Astrocyte (in vitro differentiated cells and primary cell): ENCODE data around the gene SCAMP1. TPM values are rescaled to one million over a fixed set of nuclear protein-coding genes. Genes with fewer than 3 reads are reported as not detected.

Experiments used
- DNase-seq: peaks from one replicate; pipeline ENCODE4 v3.0.0-alpha.2; 2010; ENCODE audit warnings: low read depth
- FAIRE-seq: peaks from 2 replicates; lab custom pipeline; 2011; peaks lifted over from hg19 to GRCh38; lab: Jason Lieb, UNC
- H2AFZ ChIP-seq: 2 replicates; pipeline ENCODE4 v1.6.0; 2012; ENCODE audit warnings: low read depth, low read length, inconsistent platforms
- H3K27ac ChIP-seq: 2 replicates; pipeline ENCODE4 v1.5.1; 2011; ENCODE audit warnings: low read depth, low read length, inconsistent platforms
- H3K27me3 ChIP-seq: 2 replicates; pipeline ENCODE4 v1.6.0; 2011; ENCODE audit warnings: low read length, inconsistent platforms; ENCODE audit not compliant: insufficient read depth
- H3K36me3 ChIP-seq: 2 replicates; pipeline ENCODE4 v1.5.1; 2011; ENCODE audit warnings: low read length, inconsistent platforms; ENCODE audit not compliant: insufficient read depth
- H3K4me1 ChIP-seq: 2 replicates; pipeline ENCODE4 v1.5.1; 2011; ENCODE audit warnings: low read length, inconsistent platforms; ENCODE audit not compliant: insufficient read depth
- H3K4me2 ChIP-seq: 2 replicates; pipeline ENCODE4 v1.6.0; 2012; ENCODE audit warnings: low read length, inconsistent platforms
- H3K4me3 ChIP-seq: 2 replicates; pipeline ENCODE4 v1.5.1; 2011; ENCODE audit warnings: low read depth, mild to moderate bottlenecking, low read length, inconsistent platforms; ENCODE audit not compliant: insufficient read depth
- H3K79me2 ChIP-seq: 2 replicates; pipeline ENCODE4 v1.6.0; 2012; ENCODE audit warnings: mild to moderate bottlenecking, low read length, inconsistent platforms; ENCODE audit not compliant: insufficient read depth
- H3K9ac ChIP-seq: 2 replicates; pipeline ENCODE4 v1.6.0; 2012; ENCODE audit warnings: mild to moderate bottlenecking, low read length, inconsistent platforms
- H3K9me3 ChIP-seq: 2 replicates; pipeline ENCODE4 v1.5.1; 2012; ENCODE audit warnings: low read depth, mild to moderate bottlenecking, low read length, inconsistent platforms; ENCODE audit not compliant: insufficient read depth
- H4K20me1 ChIP-seq: 2 replicates; pipeline ENCODE4 v1.6.0; 2012; ENCODE audit warnings: low read length, inconsistent platforms; ENCODE audit not compliant: insufficient read depth
- H3K27ac Mint-ChIP-seq: one replicate; pipeline ENCODE4 v1.8.0; 2021; ENCODE audit warnings: mild to moderate bottlenecking, mixed read lengths; ENCODE audit not compliant: unreplicated experiment
- H3K27me3 Mint-ChIP-seq: one replicate; pipeline ENCODE4 v1.8.0; 2021; ENCODE audit warnings: low read depth, mixed read lengths; ENCODE audit not compliant: unreplicated experiment
- H3K36me3 Mint-ChIP-seq: one replicate; pipeline ENCODE4 v1.8.0; 2021; ENCODE audit warnings: low read depth, mixed read lengths; ENCODE audit not compliant: unreplicated experiment
- H3K4me1 Mint-ChIP-seq: one replicate; pipeline ENCODE4 v1.8.0; 2021; ENCODE audit warnings: low read depth, mixed read lengths; ENCODE audit not compliant: unreplicated experiment
- H3K4me3 Mint-ChIP-seq: one replicate; pipeline ENCODE4 v1.8.0; 2021; ENCODE audit warnings: mild to moderate bottlenecking, moderate library complexity, mixed read lengths; ENCODE audit not compliant: unreplicated experiment
- H3K9me3 Mint-ChIP-seq: one replicate; pipeline ENCODE4 v1.8.0; 2021; ENCODE audit warnings: mild to moderate bottlenecking, mixed read lengths; ENCODE audit not compliant: unreplicated experiment
- EZH2 ChIP-seq: IDR thresholded peaks from 2 replicates; pipeline ENCODE4 v1.6.1; 2012; ENCODE audit warnings: mild to moderate bottlenecking, low read length, inconsistent platforms; ENCODE audit not compliant: insufficient read depth
- total RNA-seq: library from RNA; stranded (reverse); gene quantifications from 2 replicates; pipeline ENCODE4 v1.2.1, GENCODE V29; 2021
- TF ChIP-seq, protein P1 (sequence below): IDR thresholded peaks from 2 replicates; pipeline ENCODE4 v1.5.1; 2011; ENCODE audit warnings: low read depth, mild to moderate bottlenecking, inconsistent platforms, low read length, moderate library complexity; ENCODE audit not compliant: insufficient read depth

Gene SCAMP1
- total RNA-seq, 1 donor from 2014 or later, result 52.6 TPM

DNA sequence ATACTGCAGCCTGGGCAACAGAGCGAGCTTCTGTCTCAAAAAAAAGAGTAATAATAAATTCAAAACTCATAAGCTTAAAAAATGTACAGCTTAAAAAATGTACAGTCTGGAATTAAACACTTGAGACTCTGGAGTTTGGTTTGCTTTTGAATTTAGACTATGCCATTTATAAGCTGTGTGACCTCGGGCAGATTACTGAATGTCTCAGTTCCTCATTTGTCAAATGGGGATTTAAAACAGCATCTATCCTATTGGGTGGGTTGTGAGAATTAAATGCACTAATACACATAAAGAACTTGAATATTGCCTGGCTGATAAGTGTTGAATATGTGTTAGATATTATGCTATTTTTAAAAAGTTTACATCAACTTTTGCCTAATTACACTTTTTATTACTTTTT is 98.4 kb downstream of the SCAMP1 start:
- TF ChIP-seq EZH2, result no peak
- TF ChIP-seq, protein P1, sequence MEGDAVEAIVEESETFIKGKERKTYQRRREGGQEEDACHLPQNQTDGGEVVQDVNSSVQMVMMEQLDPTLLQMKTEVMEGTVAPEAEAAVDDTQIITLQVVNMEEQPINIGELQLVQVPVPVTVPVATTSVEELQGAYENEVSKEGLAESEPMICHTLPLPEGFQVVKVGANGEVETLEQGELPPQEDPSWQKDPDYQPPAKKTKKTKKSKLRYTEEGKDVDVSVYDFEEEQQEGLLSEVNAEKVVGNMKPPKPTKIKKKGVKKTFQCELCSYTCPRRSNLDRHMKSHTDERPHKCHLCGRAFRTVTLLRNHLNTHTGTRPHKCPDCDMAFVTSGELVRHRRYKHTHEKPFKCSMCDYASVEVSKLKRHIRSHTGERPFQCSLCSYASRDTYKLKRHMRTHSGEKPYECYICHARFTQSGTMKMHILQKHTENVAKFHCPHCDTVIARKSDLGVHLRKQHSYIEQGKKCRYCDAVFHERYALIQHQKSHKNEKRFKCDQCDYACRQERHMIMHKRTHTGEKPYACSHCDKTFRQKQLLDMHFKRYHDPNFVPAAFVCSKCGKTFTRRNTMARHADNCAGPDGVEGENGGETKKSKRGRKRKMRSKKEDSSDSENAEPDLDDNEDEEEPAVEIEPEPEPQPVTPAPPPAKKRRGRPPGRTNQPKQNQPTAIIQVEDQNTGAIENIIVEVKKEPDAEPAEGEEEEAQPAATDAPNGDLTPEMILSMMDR, result no peak
- Histone ChIP-seq H3K79me2 (no peaks in the 10 kb centered on the region), H3K4me2 (no peak overlapping the region), H3K9me3 (no peaks in the 10 kb centered on the region), H3K27me3 (no peaks in the 10 kb centered on the region), H3K4me1 (no peaks in the 10 kb centered on the region), H2AFZ (no peak overlapping the region), H4K20me1 (no peaks in the 10 kb centered on the region), H3K4me3 (no peak overlapping the region), H3K9ac (no peak overlapping the region), H3K36me3 (peaks cover 2% of the 10 kb centered on the region), H3K27ac (no peak overlapping the region)
- no peak for DNase-seq
- Mint-ChIP-seq H3K9me3 (no peaks in the 10 kb centered on the region), H3K4me3 (no peak overlapping the region), H3K4me1 (no peaks in the 10 kb centered on the region), H3K27me3 (no peaks in the 10 kb centered on the region), H3K27ac (no peak overlapping the region), H3K36me3 (peaks cover 15% of the 10 kb centered on the region)
- no peak for FAIRE-seq

DNA sequence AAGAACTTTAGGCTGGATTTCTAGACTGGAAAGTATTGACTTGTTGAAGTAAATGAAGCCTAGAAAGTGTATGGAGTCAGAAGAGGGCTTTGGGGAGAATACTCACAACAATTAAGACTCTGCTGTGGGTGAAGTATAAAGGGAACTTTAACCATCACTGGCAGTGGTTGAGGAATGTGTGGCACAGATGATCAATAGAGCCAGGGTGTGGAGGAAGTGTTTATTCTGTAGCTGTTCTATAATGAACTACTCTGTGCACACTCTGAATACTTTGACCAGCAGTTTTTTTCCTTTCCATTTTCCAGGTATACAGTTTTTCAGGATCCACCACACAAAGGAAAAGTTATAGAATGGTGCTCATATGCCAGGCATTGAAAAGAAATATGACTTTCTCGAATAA is 106.7 kb downstream of the SCAMP1 start:
- Mint-ChIP-seq H3K9me3 (no peaks in the 10 kb centered on the region), H3K4me1 (no peaks in the 10 kb centered on the region), H3K27ac (no peak overlapping the region), H3K36me3 (peaks cover 9% of the 10 kb centered on the region), H3K27me3 (no peaks in the 10 kb centered on the region), H3K4me3 (no peak overlapping the region)
- Histone ChIP-seq H3K4me1 (no peaks in the 10 kb centered on the region), H3K4me3 (no peak overlapping the region), H3K79me2 (no peaks in the 10 kb centered on the region), H3K4me2 (no peak overlapping the region), H3K9ac (no peak overlapping the region), H3K9me3 (no peaks in the 10 kb centered on the region), H2AFZ (no peak overlapping the region), H3K36me3 (no peaks in the 10 kb centered on the region), H4K20me1 (no peaks in the 10 kb centered on the region), H3K27ac (no peak overlapping the region), H3K27me3 (no peaks in the 10 kb centered on the region)
- DNase-seq (no peak), FAIRE-seq (no peak)
- TF ChIP-seq EZH2, result no peak
- TF ChIP-seq, protein P1, result no peak

DNA sequence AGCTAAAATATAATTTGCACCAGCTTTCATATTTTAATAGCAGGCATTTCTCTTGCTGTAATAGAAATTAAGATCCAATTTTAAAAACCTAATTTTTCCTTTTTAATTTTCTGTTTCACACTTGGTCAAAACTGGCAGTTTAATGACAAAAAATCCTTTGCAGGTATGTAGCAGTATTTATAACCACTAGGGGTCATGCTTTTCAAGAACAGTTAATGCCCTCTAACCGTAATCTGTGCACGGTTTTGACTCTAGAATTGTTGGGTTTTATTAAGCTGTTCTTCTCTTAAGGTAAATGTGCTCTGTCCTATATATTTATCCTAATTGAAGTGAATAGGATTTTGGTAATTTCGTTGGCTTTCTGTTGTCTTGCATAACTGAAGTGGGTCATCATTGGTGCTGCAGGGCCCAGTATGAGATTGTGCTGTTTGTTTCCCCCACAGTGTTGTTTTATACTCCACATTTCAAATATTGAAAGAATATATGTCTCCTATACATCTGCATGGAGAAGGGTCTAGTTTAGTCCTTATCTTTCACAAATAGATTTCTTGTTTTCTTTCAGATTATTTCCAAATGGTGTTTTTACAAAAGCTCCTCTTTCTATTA is 107.4 kb downstream of the SCAMP1 start:
- H3K36me3 Mint-ChIP-seq, result peaks cover 9% of the 10 kb centered on the region
- Histone ChIP-seq H3K9me3 (no peaks in the 10 kb centered on the region), H3K4me2 (no peak overlapping the region), H3K27ac (no peak overlapping the region), H2AFZ (no peak overlapping the region), H3K36me3 (no peaks in the 10 kb centered on the region), H3K79me2 (no peaks in the 10 kb centered on the region), H3K4me3 (no peak overlapping the region), H3K4me1 (no peaks in the 10 kb centered on the region), H3K27me3 (no peaks in the 10 kb centered on the region), H3K9ac (no peak overlapping the region), H4K20me1 (no peaks in the 10 kb centered on the region)
- no peaks in the 10 kb centered on the region for H3K27me3 Mint-ChIP-seq
- TF ChIP-seq EZH2, result no peak
- TF ChIP-seq, protein P1, result peak; percentile 79
- H3K9me3 Mint-ChIP-seq, result no peaks in the 10 kb centered on the region
- no peaks in the 10 kb centered on the region for H3K4me1 Mint-ChIP-seq
- H3K27ac Mint-ChIP-seq, result no peak overlapping the region
- peak; percentile 13 for FAIRE-seq
- peak; percentile 39 for DNase-seq
- no peak overlapping the region for H3K4me3 Mint-ChIP-seq
